HepG2 (cell line): ENCODE measurements around the gene ATG2A. TPM values are rescaled to one million over a fixed set of nuclear protein-coding genes. Genes with fewer than 3 reads are reported as not detected.

ENCODE experiments used
- BRD4 ChIP-seq: sonication (generic); formaldehyde crosslinking; IDR thresholded peaks from 2 replicates; pipeline ENCODE4 v1.4.0; 2020; ENCODE audit warnings: missing genetic modification reagents
- HOXA3 ChIP-seq: sonication (generic); formaldehyde crosslinking; IDR thresholded peaks from 2 replicates; pipeline ENCODE4 v1.5.0; 2020; ENCODE audit warnings: missing genetic modification reagents
- MXI1 ChIP-seq: IDR thresholded peaks from 3 replicates; pipeline ENCODE4 v1.6.1; 2012; ENCODE audit warnings: low read depth, low read length, inconsistent platforms, borderline replicate concordance
- NFYB ChIP-seq: sonication (generic); formaldehyde crosslinking; IDR thresholded peaks from 2 replicates; pipeline ENCODE4 v1.4.0; 2020; ENCODE audit warnings: missing genetic modification reagents
- NKX3-1 ChIP-seq: sonication (generic); formaldehyde crosslinking; IDR thresholded peaks from 2 replicates; pipeline ENCODE4 v1.5.0; 2020; ENCODE audit warnings: missing genetic modification reagents
- POGZ ChIP-seq: sonication (generic); formaldehyde crosslinking; IDR thresholded peaks from 2 replicates; pipeline ENCODE4 v1.4.0; 2020; ENCODE audit warnings: mild to moderate bottlenecking, missing genetic modification reagents
- SALL1 ChIP-seq: sonication (generic); formaldehyde crosslinking; IDR thresholded peaks from 2 replicates; pipeline ENCODE4 v1.8.0; 2022; ENCODE audit warnings: mild to moderate bottlenecking, missing genetic modification reagents
- TMF1 ChIP-seq: sonication (generic); formaldehyde crosslinking; IDR thresholded peaks from 2 replicates; pipeline ENCODE4 v1.8.1; 2022; ENCODE audit warnings: low read depth, missing genetic modification reagents
- TRIM24 ChIP-seq: sonication (generic); formaldehyde crosslinking; IDR thresholded peaks from 2 replicates; pipeline ENCODE4 v1.8.0; 2022; ENCODE audit warnings: mild to moderate bottlenecking, missing genetic modification reagents
- ZNF124 ChIP-seq: sonication (generic); formaldehyde crosslinking; IDR thresholded peaks from 2 replicates; pipeline ENCODE4 v1.4.0; 2020; ENCODE audit warnings: missing genetic modification reagents
- ZNF20 ChIP-seq: sonication (generic); formaldehyde crosslinking; IDR thresholded peaks from 2 replicates; pipeline ENCODE4 v1.4.0; 2020; ENCODE audit warnings: mild to moderate bottlenecking, moderate library complexity, missing genetic modification reagents
- polyA plus RNA-seq, 8 experiments: library from polyadenylated mRNA; depleted of rRNA in 3 of 8; stranded (reverse) in 7 of 8; unstranded in 1 of 8; fragments of >200 nt; fragmentation: Illumina TruSeq in 4 of 8; extraction: Trizol in 4 of 8; gene quantifications; 2 replicates each; pipeline versions ENCODE4 v1.2.1 to v1.2.3, GENCODE V29; 2011 to 2016; ENCODE audit warnings: low read depth in 4 of 8, missing spikeins in 1 of 8, mixed read lengths in 1 of 8; ENCODE audit not compliant: insufficient read depth in 1 of 8
- total RNA-seq, 5 experiments: library from RNA; depleted of rRNA; stranded (reverse); fragments of >200 nt; fragmentation: Illumina TruSeq; extraction: Trizol; gene quantifications; 2 replicates each; pipeline ENCODE4 v1.2.3, GENCODE V29; 2016; ENCODE audit warnings: low read depth in 1 of 5
- TF ChIP-seq, protein P1 (sequence below): IDR thresholded peaks from 2 replicates; pipeline ENCODE4 v1.6.1; 2016; ENCODE audit warnings: missing compliant biosample characterization, missing genetic modification reagents, borderline replicate concordance
- TF ChIP-seq, protein P2 (sequence below): sonication (generic); formaldehyde crosslinking; conservative IDR thresholded peaks from 2 replicates; pipeline ENCODE4 v1.4.0; 2020; ENCODE audit warnings: missing genetic modification reagents
- TF ChIP-seq, protein P3 (sequence below): sonication (generic); formaldehyde crosslinking; IDR thresholded peaks from 2 replicates; pipeline ENCODE4 v1.4.0; 2020; ENCODE audit warnings: missing genetic modification reagents
- TF ChIP-seq, protein P4 (sequence below): sonication (generic); formaldehyde crosslinking; IDR thresholded peaks from 2 replicates; pipeline ENCODE4 v1.9.0; 2021; ENCODE audit warnings: missing genetic modification reagents, borderline replicate concordance
- TF ChIP-seq, protein P5 (sequence below): sonication (generic); formaldehyde crosslinking; IDR thresholded peaks from 2 replicates; pipeline ENCODE4 v1.8.0; 2022; ENCODE audit warnings: missing genetic modification reagents, low read depth, mild to moderate bottlenecking, borderline replicate concordance
- TF ChIP-seq, protein P6 (sequence below): sonication (generic); formaldehyde crosslinking; IDR thresholded peaks from 2 replicates; pipeline ENCODE4 v1.4.0; 2020; ENCODE audit warnings: low read depth, missing genetic modification reagents

ATG2A gene
- total and polyA plus RNA-seq, 2 of the 13 experiments (the other 11 are each of a cell fraction or from before 2014, with no cell fraction given), result 6.7 to 8.0 TPM

DNA sequence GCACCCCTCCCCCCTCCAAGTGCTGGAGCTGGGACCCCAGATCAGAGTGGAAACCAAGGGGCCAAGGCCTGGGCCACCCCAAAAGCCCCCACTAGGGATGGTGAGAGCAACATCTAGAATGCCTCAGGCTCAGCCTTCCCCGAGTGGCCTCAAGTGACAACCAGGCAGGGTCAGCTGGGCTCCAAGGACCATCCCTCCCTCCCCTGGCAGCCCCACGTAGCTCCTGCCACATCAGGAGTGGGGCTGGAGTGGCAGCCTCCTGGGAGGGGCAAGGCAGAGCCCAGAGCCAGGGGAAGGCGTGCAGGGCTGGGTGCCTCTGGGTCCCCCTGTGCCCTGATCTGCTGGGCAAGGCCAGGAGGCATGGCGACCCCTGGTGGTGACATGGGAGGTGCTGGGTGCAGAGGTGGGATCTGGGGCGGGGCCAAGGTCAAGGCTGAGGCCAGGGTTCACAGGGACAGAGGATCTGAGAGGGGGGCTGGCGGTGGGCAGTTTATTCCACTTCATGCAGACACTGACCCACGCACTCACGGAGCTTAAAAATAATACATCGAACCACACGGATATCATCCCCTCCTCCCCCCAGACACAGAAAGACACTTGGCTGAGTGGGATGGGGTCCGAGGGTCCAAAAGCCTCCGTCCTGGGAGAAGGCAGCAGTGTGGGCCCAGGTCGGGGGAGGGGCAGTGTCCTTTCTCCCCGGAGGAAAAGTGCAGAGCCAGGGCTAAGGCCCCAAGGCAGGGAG, 22.8 kb downstream of the ATG2A start (continued):
- peak; percentile 89 for TF ChIP-seq HOXA3
- TF ChIP-seq, protein P1, sequence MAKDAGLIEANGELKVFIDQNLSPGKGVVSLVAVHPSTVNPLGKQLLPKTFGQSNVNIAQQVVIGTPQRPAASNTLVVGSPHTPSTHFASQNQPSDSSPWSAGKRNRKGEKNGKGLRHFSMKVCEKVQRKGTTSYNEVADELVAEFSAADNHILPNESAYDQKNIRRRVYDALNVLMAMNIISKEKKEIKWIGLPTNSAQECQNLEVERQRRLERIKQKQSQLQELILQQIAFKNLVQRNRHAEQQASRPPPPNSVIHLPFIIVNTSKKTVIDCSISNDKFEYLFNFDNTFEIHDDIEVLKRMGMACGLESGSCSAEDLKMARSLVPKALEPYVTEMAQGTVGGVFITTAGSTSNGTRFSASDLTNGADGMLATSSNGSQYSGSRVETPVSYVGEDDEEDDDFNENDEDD (CRISPR knock-in tag), result peak; percentile 42; the same call in 1 of the 2 replicates
- TF ChIP-seq BRD4 (CRISPR knock-in tag), result peak; percentile 64; the same call in 1 of the 2 replicates
- TF ChIP-seq POGZ (CRISPR knock-in tag), result peak; percentile 70; the same call in 1 of the 2 replicates
- peak; percentile 25; the same call in 1 of the 2 replicates for TF ChIP-seq ZNF124 (CRISPR knock-in tag)
- TF ChIP-seq, protein P2, sequence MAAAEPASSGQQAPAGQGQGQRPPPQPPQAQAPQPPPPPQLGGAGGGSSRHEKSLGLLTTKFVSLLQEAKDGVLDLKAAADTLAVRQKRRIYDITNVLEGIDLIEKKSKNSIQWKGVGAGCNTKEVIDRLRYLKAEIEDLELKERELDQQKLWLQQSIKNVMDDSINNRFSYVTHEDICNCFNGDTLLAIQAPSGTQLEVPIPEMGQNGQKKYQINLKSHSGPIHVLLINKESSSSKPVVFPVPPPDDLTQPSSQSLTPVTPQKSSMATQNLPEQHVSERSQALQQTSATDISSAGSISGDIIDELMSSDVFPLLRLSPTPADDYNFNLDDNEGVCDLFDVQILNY (CRISPR knock-in tag), result no peak
- TF ChIP-seq TRIM24 (CRISPR knock-in tag), result no peak
- TF ChIP-seq, protein P3, sequence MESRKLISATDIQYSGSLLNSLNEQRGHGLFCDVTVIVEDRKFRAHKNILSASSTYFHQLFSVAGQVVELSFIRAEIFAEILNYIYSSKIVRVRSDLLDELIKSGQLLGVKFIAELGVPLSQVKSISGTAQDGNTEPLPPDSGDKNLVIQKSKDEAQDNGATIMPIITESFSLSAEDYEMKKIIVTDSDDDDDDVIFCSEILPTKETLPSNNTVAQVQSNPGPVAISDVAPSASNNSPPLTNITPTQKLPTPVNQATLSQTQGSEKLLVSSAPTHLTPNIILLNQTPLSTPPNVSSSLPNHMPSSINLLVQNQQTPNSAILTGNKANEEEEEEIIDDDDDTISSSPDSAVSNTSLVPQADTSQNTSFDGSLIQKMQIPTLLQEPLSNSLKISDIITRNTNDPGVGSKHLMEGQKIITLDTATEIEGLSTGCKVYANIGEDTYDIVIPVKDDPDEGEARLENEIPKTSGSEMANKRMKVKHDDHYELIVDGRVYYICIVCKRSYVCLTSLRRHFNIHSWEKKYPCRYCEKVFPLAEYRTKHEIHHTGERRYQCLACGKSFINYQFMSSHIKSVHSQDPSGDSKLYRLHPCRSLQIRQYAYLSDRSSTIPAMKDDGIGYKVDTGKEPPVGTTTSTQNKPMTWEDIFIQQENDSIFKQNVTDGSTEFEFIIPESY (CRISPR knock-in tag), result peak; percentile 87
- TF ChIP-seq, protein P4, sequence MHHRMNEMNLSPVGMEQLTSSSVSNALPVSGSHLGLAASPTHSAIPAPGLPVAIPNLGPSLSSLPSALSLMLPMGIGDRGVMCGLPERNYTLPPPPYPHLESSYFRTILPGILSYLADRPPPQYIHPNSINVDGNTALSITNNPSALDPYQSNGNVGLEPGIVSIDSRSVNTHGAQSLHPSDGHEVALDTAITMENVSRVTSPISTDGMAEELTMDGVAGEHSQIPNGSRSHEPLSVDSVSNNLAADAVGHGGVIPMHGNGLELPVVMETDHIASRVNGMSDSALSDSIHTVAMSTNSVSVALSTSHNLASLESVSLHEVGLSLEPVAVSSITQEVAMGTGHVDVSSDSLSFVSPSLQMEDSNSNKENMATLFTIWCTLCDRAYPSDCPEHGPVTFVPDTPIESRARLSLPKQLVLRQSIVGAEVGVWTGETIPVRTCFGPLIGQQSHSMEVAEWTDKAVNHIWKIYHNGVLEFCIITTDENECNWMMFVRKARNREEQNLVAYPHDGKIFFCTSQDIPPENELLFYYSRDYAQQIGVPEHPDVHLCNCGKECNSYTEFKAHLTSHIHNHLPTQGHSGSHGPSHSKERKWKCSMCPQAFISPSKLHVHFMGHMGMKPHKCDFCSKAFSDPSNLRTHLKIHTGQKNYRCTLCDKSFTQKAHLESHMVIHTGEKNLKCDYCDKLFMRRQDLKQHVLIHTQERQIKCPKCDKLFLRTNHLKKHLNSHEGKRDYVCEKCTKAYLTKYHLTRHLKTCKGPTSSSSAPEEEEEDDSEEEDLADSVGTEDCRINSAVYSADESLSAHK (CRISPR knock-in tag), result no peak
- 0 out of 2 replicates have a peak, but pooled peaks have one; percentile 13 for TF ChIP-seq NKX3-1
- TF ChIP-seq MXI1, result peak; percentile 81; the same call in 2 of the 3 replicates
- TF ChIP-seq ZNF20, result no peak
- 0 out of 2 replicates have a peak, but pooled peaks have one; percentile 26 for TF ChIP-seq TMF1 (CRISPR knock-in tag)
- TF ChIP-seq, protein P5, sequence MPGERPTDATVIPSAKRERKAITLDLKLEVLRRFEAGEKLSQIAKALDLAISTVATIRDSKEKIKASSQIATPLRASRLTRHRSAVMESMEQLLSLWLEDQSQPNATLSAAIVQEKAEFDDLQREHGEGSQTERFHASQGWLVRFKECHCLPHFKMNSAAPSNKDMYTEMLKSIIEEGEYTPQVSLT (CRISPR knock-in tag), result no peak
- TF ChIP-seq, protein P6, sequence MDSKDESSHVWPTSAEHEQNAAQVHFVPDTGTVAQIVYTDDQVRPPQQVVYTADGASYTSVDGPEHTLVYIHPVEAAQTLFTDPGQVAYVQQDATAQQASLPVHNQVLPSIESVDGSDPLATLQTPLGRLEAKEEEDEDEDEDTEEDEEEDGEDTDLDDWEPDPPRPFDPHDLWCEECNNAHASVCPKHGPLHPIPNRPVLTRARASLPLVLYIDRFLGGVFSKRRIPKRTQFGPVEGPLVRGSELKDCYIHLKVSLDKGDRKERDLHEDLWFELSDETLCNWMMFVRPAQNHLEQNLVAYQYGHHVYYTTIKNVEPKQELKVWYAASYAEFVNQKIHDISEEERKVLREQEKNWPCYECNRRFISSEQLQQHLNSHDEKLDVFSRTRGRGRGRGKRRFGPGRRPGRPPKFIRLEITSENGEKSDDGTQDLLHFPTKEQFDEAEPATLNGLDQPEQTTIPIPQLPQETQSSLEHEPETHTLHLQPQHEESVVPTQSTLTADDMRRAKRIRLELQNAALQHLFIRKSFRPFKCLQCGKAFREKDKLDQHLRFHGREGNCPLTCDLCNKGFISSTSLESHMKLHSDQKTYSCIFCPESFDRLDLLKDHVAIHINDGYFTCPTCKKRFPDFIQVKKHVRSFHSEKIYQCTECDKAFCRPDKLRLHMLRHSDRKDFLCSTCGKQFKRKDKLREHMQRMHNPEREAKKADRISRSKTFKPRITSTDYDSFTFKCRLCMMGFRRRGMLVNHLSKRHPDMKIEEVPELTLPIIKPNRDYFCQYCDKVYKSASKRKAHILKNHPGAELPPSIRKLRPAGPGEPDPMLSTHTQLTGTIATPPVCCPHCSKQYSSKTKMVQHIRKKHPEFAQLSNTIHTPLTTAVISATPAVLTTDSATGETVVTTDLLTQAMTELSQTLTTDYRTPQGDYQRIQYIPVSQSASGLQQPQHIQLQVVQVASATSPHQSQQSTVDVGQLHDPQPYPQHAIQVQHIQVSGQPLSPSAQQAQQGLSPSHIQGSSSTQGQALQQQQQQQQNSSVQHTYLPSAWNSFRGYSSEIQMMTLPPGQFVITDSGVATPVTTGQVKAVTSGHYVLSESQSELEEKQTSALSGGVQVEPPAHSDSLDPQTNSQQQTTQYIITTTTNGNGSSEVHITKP (CRISPR knock-in tag), result peak; percentile 78; the same call in 1 of the 2 replicates
- no peak for TF ChIP-seq NFYB (CRISPR knock-in tag)
- TF ChIP-seq SALL1 (CRISPR knock-in tag), result peak; percentile 94
